GM12873 (cell line): Measurements from ENCODE around the gene NPTX1.

Source experiments
- CTCF ChIP-seq: IDR thresholded peaks from 2 replicates; pipeline ENCODE4 v1.5.1; 2012; ENCODE audit warnings: low read depth, mild to moderate bottlenecking, moderate library complexity, low read length, control low read depth; ENCODE audit not compliant: insufficient read depth; ENCODE audit errors: missing control alignments

NPTX1 gene

GRCh38 chr17:80468781-80469493 lies 7.5 kb downstream of the NPTX1 start:
- no peak for TF ChIP-seq CTCF

- no peak for TF ChIP-seq CTCF
Observed at GRCh38 chr17:80468242-80468641, 8.2 kb downstream of the NPTX1 start.

DNA sequence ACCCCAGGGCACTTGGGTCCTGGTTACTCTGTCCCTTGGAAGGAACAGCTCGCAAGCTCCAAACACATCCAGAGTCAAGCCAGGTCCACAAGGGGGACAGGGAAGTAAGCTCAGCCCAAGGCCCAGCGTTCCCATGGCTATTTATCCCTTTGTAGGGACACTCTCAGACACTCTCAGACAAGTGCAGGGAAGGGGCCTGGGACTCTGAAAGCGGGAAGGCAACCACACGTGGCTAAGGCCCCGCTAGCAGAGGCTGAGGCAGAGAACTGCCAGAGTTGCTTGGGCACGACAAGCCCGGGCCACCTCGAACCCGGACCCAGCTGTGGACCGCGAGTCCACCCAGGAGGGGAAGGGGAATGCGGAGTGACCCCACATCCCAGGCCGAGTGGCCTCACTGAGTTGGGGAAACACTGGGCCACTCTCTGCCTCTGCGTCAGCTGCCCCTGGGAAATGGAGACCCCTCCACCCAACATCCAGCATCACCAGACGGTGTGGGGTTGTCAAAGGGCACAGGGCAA lies 10.2 kb downstream of the NPTX1 start:
- no peak for TF ChIP-seq CTCF

DNA sequence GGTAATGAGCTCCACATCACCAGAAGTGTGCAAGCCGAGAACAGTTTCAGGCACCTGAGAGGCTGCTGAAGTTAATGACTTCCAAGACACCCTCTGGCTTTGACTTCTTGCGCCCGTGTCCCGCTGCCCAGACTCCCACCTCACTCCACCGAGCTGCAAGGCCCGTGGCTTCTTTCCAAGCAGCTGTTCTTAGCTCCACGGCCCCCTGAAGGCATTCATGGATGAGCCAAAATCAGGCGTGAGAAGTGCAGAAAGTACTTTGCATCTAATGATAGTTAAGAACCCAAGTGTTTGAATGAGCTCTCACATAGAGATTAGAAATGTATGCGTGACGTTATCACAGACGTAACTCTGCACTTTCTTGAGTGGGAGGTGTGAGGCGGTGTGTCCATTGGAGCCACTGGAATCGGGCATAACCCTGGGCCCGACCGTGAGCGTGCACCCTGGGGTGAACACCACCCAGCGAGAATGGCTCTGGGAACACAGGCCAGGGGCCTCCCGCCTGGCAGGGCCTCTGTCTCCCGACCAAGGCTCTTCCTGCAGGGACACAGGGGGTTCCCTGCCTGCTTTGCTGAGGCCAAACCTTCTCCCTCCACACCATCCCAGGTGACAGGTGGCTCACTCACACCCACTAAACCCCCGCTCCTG lies 11.0 kb downstream of the NPTX1 start:
- no peak for TF ChIP-seq CTCF

GRCh38 chr17:80464486-80464885 lies 11.9 kb downstream of the NPTX1 start:
- no peak for TF ChIP-seq CTCF

DNA sequence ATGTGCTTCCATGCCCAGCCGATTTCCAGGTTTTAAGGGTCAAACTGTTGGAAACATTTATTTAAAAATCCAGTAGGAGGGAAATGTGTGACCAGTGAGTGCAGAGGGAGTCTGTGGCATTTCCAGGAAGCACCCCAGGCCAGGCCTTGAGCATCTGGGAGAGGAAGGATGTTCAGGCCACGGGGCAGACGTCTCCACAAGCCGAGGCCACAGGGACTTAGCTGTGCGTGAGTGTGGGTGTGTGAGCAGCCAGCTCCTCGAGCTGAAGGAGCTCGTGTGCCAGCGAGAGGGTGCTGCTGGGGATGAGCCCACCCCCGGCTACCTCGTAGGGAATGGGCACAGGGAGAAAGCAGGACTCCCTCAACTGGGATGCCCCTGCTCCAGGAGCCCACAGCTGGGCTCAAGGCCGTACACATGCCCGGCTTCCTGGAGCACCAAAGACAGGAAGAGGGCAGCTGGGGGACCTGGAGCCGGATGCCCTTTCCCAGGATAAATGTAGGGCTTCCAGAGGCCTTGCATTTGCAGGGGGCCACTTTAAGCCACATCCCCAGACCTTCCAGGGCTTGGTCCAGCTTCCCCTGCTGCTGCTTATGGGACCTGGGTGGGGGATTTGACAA lies 12.5 kb downstream of the NPTX1 start:
- TF ChIP-seq CTCF, result no peak

DNA sequence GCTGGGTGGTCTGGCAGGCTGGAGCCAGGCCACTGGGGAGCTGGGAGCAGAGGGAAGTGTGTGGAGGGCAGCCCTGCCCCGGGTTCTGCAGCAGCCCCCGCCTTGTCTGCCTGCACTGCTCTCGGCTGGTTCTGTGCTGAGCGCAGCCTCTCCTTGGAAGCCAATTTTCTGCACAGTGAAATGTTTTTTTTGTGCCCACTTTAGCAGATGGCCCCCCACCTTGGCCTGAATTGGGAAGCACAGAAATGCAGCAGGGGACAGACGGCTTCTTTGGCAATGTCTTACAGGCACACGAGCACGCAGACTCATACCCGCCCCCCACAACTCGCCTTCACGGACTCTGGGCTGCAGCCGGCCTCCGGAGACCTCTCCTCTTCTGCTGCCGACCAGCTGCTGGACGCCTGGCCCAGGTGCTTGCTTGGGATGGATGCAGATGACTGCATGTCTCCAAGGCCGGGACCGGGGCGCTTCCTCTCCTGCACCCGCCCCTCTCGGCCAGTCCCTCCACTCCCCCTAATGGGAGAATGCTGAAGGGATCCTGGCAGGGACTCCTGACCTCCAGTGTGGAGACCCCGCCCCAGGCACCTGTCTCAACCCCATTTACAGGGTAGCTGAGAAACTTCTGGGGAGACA lies 14.8 kb downstream of the NPTX1 start:
- no peak for TF ChIP-seq CTCF
